GM21447 (cell line): ENCODE results near the gene FBXW5.

Experiments
- ATAC-seq: cut with Tn5 transposase; IDR thresholded peaks from one replicate; pipeline ENCODE4 v1.9.1; 2021; ENCODE audit not compliant: unreplicated experiment

Gene FBXW5

DNA sequence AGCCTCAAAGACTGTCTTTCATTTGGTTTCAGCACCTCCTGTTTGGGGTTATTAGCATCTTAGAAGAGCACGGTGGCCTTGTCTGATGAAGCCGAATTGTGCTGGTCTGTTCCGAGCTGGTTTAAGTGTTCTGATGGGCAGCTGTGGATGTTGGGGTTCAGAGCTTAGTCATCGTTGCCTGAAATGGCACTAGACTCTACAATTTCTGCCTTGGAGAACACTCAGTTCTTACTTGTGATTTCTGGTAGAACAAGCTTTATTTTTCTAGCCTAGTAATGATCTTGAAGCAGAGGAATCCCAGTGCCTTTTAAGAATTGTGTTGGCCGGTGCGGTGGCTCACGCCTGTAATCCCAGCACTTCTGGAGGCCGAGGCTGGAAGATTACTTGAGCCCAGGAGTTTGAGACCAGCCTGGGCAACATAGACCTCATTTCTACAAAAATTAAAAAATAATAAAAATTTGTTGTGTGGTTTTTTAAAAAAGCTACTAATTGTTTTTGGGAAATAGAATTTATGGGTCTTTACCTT, 7.8 kb downstream of the FBXW5 start:
- ATAC-seq: no peak

DNA sequence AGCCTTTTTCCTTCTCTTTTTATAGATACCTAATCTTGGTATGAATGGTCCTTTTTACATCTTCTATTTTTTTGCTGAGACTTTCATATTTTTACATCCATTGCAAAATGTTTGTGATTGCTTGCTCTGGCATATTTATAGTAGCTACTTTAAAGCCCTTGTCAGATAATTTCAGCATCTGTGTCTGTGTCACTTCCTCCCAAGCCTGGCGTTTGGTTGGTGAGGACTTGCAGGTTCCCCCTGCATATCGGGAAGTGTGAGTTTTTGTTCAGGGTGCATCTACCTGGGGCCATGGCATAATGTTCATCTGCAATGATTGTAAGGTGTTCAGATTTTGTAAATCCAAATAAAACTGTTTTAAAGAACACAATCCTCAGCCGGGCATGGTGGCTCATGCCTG, 8.9 kb downstream of the FBXW5 start:
- ATAC-seq: no peak

DNA sequence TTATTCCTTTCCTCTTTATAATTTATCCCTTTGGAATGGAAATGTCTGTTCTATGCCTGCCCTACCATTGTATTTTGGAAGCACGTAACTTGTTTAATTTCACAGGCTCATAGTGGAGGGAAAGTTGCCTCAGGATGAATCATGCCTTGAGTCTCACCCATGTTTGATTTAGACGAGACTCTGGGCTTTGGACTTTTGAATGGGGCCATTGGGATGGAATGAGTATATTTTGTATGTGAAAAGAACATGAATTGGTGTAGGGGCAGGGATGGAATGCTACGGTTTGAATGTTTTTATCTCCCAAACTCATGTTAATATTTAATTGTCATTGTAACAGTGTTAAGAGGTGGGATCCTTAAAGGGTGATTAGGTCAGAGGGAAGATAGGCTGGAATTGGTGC, 10.3 kb downstream of the FBXW5 start:
- no peak for ATAC-seq

GRCh38 chr9:136931611-136932130, 12.9 kb downstream of the FBXW5 start:
- ATAC-seq: no peak

DNA sequence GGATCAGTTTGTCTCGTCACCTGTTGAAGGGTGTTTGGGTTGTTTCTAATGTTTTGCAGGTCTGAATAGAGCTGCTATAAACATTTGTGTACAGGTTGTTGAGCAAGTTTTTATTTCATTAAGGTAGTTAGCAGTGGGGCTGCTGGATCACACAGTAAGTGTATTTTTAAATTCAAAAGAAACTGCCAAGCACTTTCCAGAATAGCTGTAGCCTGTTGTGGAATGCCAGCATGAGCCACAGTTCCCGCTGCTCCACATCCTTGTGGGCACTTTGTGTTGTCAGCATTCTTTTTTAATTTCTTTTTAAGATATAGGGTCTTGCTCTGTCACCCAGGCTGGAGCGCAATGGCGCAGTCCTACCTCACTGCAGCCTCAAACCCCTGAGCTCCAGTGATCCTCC, 14.5 kb downstream of the FBXW5 start:
- no peak for ATAC-seq

GRCh38 chr9:136928591-136928990, 15.9 kb downstream of the FBXW5 start:
- no peak for ATAC-seq

GRCh38 chr9:136927343-136928271, 16.9 kb downstream of the FBXW5 start:
- no peak for ATAC-seq

- no peak for ATAC-seq
These were observed 17.8 kb downstream of the FBXW5 start for GRCh38 chr9:136926749-136927148.

DNA sequence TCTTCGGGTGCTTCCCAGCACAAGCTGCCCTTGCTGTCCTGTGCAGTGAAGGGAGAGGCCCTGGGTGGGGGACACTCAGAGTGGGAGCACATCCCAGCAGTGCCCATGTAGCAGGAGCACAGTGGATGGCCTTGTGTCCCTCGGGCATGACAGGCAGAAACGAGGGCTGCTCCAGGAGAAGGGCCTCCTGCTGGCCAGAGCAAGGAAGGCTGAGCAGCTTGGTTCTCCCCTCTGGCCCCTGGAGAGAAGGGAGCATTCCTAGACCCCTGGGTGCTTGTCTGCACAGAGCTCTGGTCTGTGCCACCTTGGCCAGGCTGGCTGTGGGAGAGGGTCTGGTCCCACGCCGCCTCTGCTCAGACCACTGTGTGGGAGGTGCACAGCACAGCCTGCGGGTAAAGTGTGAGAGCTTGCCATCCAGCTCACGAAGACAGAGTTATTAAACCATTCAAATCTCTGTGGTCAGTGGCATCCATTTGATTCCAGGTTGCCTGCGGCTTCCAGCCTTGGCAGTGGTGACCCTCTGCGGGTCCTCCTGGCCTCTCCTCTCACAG, 18.3 kb downstream of the FBXW5 start:
- no peak for ATAC-seq

- no peak for ATAC-seq
These were observed 19.0 kb downstream of the FBXW5 start for GRCh38 chr9:136925414-136926153.

DNA sequence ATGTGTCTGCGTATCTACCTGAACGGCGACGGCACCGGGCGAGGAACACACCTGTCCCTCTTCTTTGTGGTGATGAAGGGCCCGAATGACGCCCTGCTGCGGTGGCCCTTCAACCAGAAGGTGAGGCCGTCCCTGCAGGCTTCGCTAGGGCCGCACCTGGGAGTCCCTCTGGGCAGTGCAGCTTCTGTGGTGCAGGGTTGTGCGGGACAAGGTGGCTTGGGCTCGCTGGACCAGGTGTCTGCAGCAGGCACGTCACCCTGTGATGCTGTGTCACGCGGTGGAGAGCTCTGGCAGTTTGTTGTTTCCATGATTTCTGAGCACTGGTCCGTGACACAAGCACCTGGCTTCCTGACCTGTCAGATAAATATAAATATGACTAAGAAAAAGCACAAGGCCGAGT, 20.7 kb downstream of the FBXW5 start:
- no peak for ATAC-seq

GRCh38 chr9:136922540-136922939, 22.0 kb downstream of the FBXW5 start:
- ATAC-seq: no peak

DNA sequence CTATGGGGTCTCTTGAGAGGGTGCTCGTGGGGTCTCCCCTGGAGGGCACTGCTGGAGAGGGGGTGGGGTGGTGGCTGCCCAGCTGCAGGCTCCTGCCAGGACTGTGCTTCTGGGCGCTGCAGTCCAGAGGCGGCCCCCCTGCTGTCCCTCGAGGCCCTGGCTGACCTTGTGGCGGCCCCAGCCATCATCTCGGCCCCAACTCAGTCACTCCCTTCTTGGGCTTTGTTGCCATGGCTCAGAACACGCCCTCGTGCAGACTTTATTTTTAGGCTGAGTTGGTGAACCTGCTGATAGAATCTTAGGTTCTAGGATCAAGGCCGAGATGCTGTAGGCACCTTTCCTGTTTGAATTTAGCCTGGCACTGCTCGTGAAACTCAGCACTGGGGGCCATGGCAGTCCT, 22.8 kb downstream of the FBXW5 start:
- no peak for ATAC-seq

- no peak for ATAC-seq
These were observed 23.2 kb downstream of the FBXW5 start for GRCh38 chr9:136921307-136921706.

DNA sequence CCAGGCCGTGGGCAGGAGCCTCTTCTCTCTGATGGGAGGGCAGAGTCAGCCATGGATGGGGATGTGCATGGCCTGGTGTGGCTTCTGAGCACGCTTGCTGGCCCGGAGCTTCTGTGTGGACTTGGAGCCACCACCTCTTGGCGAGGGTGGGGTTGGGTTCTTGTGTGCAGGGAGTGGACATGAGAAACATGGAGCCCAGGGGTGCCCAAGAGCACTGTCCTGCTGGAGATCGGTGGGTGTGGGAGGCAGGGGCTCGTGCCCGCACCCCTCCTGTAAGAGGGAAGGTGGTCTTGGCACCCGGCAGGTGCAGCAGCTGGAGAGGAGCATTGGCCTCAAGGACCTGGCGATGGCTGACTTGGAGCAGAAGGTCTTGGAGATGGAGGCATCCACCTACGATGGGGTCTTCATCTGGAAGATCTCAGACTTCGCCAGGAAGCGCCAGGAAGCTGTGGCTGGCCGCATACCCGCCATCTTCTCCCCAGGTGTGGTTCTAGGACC, 23.8 kb downstream of the FBXW5 start:
- no peak for ATAC-seq

GRCh38 chr9:136920069-136920468, 24.5 kb downstream of the FBXW5 start:
- ATAC-seq: no peak

GRCh38 chr9:136917902-136918301, 26.6 kb downstream of the FBXW5 start:
- ATAC-seq: no peak

DNA sequence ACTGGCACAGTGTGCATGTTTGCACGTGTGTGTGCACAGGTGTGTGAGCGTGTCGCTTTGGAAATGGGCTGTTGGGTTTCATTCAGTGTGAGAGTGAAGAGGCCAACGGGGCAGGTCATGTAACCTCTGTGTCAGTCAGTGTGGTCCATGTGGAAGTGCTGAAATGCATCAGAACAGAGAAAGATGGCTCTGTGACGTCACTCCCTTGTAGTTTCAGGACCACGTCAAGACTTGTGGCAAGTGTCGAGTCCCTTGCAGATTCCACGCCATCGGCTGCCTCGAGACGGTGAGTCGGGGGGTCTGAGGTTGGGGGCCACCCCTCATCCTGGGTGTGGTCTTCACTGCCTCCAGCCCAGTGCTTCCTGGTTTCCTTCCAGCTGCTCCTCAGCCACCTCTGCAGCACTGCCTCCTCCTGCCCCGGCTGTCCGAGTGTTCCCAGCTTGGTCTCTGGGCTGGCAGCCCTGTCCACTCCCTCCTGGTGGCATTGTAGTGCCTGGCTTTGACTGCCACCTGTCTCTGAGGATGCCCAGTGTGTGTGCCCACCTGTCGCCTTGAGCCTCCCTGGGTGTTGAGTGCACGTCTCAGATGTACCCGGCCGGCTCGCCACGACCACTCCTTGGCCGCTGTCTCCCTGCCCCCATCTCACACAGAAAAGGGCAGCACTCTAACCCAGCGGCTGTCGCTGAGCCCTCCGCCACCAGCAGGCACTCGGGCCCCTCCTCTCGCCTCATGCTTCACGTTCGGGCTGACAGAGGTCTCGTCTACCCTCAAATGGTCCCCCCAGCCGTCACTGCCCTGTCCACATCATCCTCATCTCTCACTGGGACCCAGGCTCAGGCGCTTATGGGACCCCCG, 28.0 kb downstream of the FBXW5 start:
- ATAC-seq: no peak

DNA sequence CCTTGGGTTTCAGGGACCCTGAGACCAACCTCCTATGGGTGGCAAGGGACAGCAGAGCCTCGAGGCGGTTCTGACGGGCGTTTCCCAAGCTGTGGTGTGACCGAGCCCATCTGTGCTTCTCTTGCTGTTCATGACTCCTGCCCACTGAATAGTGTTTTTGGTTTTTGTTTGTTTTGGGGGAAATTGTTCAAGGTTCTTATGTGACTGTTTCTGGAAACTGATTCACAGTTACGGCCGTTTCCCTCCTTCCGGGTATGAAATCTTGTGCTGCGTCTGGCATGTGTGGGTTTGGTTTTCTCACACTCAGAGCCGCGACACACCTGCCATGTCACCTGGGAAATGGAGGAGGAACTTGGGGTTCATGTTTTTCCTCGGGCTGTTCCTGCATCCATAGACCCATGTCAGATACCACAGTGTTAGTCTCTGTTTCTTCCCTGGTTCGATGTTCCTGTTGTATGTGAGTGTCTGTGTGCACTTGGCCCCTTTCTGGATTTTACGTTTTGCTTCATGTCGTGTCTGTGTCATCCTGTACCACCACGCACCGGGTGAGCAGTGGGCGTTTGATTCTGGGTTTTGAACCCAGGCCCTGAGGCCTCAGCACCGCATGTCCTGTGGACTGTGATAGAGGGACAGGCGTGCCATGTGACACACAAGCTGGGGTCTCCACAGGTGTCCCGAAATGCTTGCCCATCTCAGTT, 28.8 kb downstream of the FBXW5 start:
- no peak for ATAC-seq
